ENCODE measurements around the gene SLC39A9. TPM values are rescaled to one million over a fixed set of nuclear protein-coding genes. Genes with fewer than 3 reads are reported as not detected.

SLC39A9 gene
- total and polyA plus RNA-seq, 4 donors, result 28.7 to 140 (median 43.1) TPM

DNA sequence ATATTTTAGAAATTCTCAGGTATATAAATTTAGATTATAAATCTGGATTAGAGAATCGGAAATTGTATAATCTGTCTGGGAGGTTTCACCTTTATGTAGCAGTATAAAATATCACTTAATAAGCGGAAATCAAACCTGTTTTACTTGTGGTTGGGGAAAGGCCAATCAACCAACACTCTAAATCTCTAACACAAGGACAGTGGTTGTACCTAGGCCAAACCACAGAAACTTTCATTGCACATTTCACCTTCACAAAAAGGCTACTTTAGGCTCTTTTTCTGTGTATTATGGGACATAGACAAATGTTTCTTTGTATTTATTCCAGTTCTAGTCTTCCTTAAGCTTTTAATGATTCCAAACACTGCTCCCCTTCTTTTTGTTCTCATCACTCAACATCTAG, 20.2 kb upstream of the SLC39A9 start:
- no peak for DNase-seq (ENCODE audit: low spot score)
- no peak overlapping the region for H3K9ac ChIP-seq (ENCODE audit: low read depth in 1 of 2, low read length in 2 of 2)
- H3K27me3 ChIP-seq (ENCODE audit: control insufficient read depth in 4 of 4, insufficient read depth in 4 of 4, low read length in 3 of 4), result no peaks in the 10 kb centered on the region
- peaks cover 0 to 2% (median 0%) of the 10 kb centered on the region in 4 donors for H3K9me3 ChIP-seq (ENCODE audit: control insufficient read depth in 4 of 4, low read length in 3 of 4)
- H3K4me3 ChIP-seq (ENCODE audit: low read depth in 1 of 3, low read length in 3 of 3), result no peak overlapping the region
- H3K4me1 ChIP-seq (ENCODE audit: control insufficient read depth in 4 of 4, insufficient read depth in 4 of 4, low read length in 3 of 4), result no peaks in the 10 kb centered on the region
- 98% methylated on average over 2 of the region's 2 CpGs for WGBS
- TF ChIP-seq NR2F2 (IDR thresholded peaks at IDR 0.05) (no peak), JUND (IDR thresholded peaks at IDR 0.05) (no peak), HNF4A (conservative IDR thresholded peaks at IDR 0.05) (no peak), ZBTB33 (IDR thresholded peaks at IDR 0.05) (no peak), HNF4G (IDR thresholded peaks at IDR 0.05) (no peak), SP1 (IDR thresholded peaks at IDR 0.05) (no peak), FOXA2 (IDR thresholded peaks at IDR 0.05) (no peak), RXRA (IDR thresholded peaks at IDR 0.05) (no peak), GABPA (IDR thresholded peaks at IDR 0.05 in 1 of 2, conservative IDR thresholded peaks at IDR 0.05 in 1 of 2) (no peak), MAX (IDR thresholded peaks at IDR 0.05) (no peak), YY1 (IDR thresholded peaks at IDR 0.05) (no peak), TAF1 (conservative IDR thresholded peaks at IDR 0.05) (no peak), FOXA1 (IDR thresholded peaks at IDR 0.05) (no peak)
- TF ChIP-seq, protein P1, sequence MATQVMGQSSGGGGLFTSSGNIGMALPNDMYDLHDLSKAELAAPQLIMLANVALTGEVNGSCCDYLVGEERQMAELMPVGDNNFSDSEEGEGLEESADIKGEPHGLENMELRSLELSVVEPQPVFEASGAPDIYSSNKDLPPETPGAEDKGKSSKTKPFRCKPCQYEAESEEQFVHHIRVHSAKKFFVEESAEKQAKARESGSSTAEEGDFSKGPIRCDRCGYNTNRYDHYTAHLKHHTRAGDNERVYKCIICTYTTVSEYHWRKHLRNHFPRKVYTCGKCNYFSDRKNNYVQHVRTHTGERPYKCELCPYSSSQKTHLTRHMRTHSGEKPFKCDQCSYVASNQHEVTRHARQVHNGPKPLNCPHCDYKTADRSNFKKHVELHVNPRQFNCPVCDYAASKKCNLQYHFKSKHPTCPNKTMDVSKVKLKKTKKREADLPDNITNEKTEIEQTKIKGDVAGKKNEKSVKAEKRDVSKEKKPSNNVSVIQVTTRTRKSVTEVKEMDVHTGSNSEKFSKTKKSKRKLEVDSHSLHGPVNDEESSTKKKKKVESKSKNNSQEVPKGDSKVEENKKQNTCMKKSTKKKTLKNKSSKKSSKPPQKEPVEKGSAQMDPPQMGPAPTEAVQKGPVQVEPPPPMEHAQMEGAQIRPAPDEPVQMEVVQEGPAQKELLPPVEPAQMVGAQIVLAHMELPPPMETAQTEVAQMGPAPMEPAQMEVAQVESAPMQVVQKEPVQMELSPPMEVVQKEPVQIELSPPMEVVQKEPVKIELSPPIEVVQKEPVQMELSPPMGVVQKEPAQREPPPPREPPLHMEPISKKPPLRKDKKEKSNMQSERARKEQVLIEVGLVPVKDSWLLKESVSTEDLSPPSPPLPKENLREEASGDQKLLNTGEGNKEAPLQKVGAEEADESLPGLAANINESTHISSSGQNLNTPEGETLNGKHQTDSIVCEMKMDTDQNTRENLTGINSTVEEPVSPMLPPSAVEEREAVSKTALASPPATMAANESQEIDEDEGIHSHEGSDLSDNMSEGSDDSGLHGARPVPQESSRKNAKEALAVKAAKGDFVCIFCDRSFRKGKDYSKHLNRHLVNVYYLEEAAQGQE (IDR thresholded peaks at IDR 0.05), result no peak
- TF ChIP-seq, protein P2, sequence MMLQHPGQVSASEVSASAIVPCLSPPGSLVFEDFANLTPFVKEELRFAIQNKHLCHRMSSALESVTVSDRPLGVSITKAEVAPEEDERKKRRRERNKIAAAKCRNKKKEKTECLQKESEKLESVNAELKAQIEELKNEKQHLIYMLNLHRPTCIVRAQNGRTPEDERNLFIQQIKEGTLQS (IDR thresholded peaks at IDR 0.05), result no peak
- TF ChIP-seq, protein P3, sequence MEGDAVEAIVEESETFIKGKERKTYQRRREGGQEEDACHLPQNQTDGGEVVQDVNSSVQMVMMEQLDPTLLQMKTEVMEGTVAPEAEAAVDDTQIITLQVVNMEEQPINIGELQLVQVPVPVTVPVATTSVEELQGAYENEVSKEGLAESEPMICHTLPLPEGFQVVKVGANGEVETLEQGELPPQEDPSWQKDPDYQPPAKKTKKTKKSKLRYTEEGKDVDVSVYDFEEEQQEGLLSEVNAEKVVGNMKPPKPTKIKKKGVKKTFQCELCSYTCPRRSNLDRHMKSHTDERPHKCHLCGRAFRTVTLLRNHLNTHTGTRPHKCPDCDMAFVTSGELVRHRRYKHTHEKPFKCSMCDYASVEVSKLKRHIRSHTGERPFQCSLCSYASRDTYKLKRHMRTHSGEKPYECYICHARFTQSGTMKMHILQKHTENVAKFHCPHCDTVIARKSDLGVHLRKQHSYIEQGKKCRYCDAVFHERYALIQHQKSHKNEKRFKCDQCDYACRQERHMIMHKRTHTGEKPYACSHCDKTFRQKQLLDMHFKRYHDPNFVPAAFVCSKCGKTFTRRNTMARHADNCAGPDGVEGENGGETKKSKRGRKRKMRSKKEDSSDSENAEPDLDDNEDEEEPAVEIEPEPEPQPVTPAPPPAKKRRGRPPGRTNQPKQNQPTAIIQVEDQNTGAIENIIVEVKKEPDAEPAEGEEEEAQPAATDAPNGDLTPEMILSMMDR (IDR thresholded peaks at IDR 0.05; ENCODE audit: low read depth, low read length, missing input control), result no peak
- H3K27ac ChIP-seq (ENCODE audit: low read depth in 1 of 2, low read length in 2 of 2), result no peak overlapping the region
- H3K36me3 ChIP-seq (ENCODE audit: control insufficient read depth in 4 of 4, insufficient read depth in 3 of 4, low read depth in 1 of 4, low read length in 3 of 4), result peaks cover 8 to 26% (median 17%) of the 10 kb centered on the region in 4 donors

DNA sequence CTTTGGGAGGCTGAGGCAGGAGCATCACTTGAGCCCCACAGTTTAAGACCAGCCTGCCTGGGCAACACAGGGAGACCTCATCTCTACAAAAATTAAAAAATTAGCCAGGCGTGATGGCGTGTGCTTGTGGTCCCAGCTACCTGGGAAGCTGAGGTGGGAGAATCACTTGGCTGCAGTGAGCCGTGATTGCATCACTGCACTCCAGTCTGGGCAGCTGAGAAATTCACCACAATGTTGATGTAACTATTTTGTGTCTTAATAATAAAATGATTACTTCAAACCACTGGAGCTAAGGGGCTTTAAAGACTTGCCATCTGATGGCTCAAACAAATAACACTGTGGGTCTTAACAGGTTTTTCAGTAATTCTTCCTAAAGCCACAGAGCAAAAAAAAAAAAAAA, 11.2 kb upstream of the SLC39A9 start:
- Histone ChIP-seq H3K9me3 (ENCODE audit: control insufficient read depth in 4 of 4, low read length in 3 of 4) (no peaks in the 10 kb centered on the region), H3K9ac (ENCODE audit: low read depth in 1 of 2, low read length in 2 of 2) (no peak overlapping the region), H3K27me3 (ENCODE audit: control insufficient read depth in 4 of 4, insufficient read depth in 4 of 4, low read length in 3 of 4) (no peaks in the 10 kb centered on the region), H3K4me1 (ENCODE audit: control insufficient read depth in 4 of 4, insufficient read depth in 4 of 4, low read length in 3 of 4) (no peaks in the 10 kb centered on the region), H3K4me3 (ENCODE audit: low read depth in 1 of 3, low read length in 3 of 3) (no peak overlapping the region), H3K36me3 (ENCODE audit: control insufficient read depth in 4 of 4, insufficient read depth in 3 of 4, low read depth in 1 of 4, low read length in 3 of 4) (peaks cover 7 to 51% (median 39%) of the 10 kb centered on the region in 4 donors), H3K27ac (ENCODE audit: low read depth in 1 of 2, low read length in 2 of 2) (no peak overlapping the region)
- TF ChIP-seq TAF1 (conservative IDR thresholded peaks at IDR 0.05) (no peak), RXRA (IDR thresholded peaks at IDR 0.05) (no peak), GABPA (IDR thresholded peaks at IDR 0.05 in 1 of 2, conservative IDR thresholded peaks at IDR 0.05 in 1 of 2) (no peak), ZBTB33 (IDR thresholded peaks at IDR 0.05) (no peak), MAX (IDR thresholded peaks at IDR 0.05) (no peak), FOXA1 (IDR thresholded peaks at IDR 0.05) (no peak), RAD21 (IDR thresholded peaks at IDR 0.05) (no peak), YY1 (IDR thresholded peaks at IDR 0.05) (no peak), JUND (IDR thresholded peaks at IDR 0.05) (no peak)
- TF ChIP-seq, protein P3 (IDR thresholded peaks at IDR 0.05; ENCODE audit: low read depth, low read length, missing input control), result no peak
- 94% methylated on average over 3 of the region's 3 CpGs for WGBS
- DNase-seq (ENCODE audit: low spot score), result no peak

Data from liver (tissue), 9 donors.